HCT116 (cell line): ENCODE results near the gene LRRC4. TPM values are rescaled to one million over a fixed set of nuclear protein-coding genes. Genes with fewer than 3 reads are reported as not detected.

Experiments
- ATAC-seq: fragments of 200-7000 bp; cut with Tn5 transposase; 2 replicates; pipeline ENCODE4 v1.9.1; 2020; ENCODE audit warnings: mild to moderate bottlenecking, moderate library complexity
- BruUV-seq: library from RNA; stranded (reverse); fragments of 400-500 nt; replicated peaks from 2 replicates; lab custom pipeline; 2021; lab: Mats Ljungman, UMichigan
- CTCF ChIA-PET: fragments of 300-600 bp; sonication (Branson Sonifier 250); formaldehyde crosslinking; loops from one replicate; lab custom pipeline; 2021; ENCODE audit warnings: antibody characterized with exemption; lab: Charles Lee
- POLR2A ChIA-PET: fragments of 300-600, 350-600 bp; sonication (Branson Sonifier 250); formaldehyde crosslinking; loops from one replicate; lab custom pipeline; 2021; ENCODE audit warnings: antibody characterized with exemption; lab: Charles Lee
- RAD21 ChIA-PET, 2 experiments: fragments of 300-600 bp; sonication (Branson Sonifier 250); formaldehyde crosslinking; loops; one replicate each; lab custom pipeline; 2023; ENCODE audit warnings: low total read pairs in 2 of 2; ENCODE audit not compliant: uncharacterized antibody in 2 of 2, unreplicated experiment in 2 of 2, low non-redundant PET in 1 of 2; lab: Charles Lee
- DNase-seq: peaks from one replicate; pipeline ENCODE4 v3.0.0-alpha.2; 2010; ENCODE audit warnings: low read depth, low spot score
- H2AFZ ChIP-seq: fragments of 200-600 bp; shearing (Covaris generic), sonication (generic); 2 replicates; pipeline ENCODE4 v1.6.1; 2017; ENCODE audit warnings: low read depth, mixed run types, mixed read lengths, antibody characterized with exemption, low read length; ENCODE audit not compliant: poor library complexity, severe bottlenecking
- H3K27ac ChIP-seq: 2 replicates; pipeline ENCODE4 v1.5.1; 2012; ENCODE audit warnings: low read depth, low read length
- H3K27me3 ChIP-seq: fragments of 200-600 bp; sonication (generic); 2 replicates; pipeline ENCODE4 v1.6.1; 2016; ENCODE audit warnings: mixed run types, low read length, mixed read lengths; ENCODE audit not compliant: insufficient read depth
- H3K36me3 ChIP-seq, 2 experiments: fragments of 200-500 bp in 1 of 2; fragments of 200-600 bp in 1 of 2; sonication (Bioruptor generic) in 1 of 2; sonication (generic) in 1 of 2; 2 replicates each; pipeline versions ENCODE4 v1.5.1 to v1.6.1; 2014 to 2016; ENCODE audit warnings: low read length in 2 of 2, inconsistent platforms in 1 of 2, mixed read lengths in 1 of 2, mixed run types in 1 of 2; ENCODE audit not compliant: insufficient read depth in 2 of 2, control insufficient read depth in 1 of 2
- H3K4me1 ChIP-seq, 2 experiments: fragments of 200-600 bp in 1 of 2; sonication (generic) in 1 of 2; 2 replicates each; pipeline versions ENCODE4 v1.5.1 to v1.6.1; 2012 to 2017; ENCODE audit warnings: low read length in 2 of 2, inconsistent platforms in 1 of 2, mild to moderate bottlenecking in 1 of 2, mixed read lengths in 1 of 2, mixed run types in 1 of 2, moderate library complexity in 1 of 2; ENCODE audit not compliant: insufficient read depth in 2 of 2, control insufficient read depth in 1 of 2
- H3K4me2 ChIP-seq: fragments of 200-600 bp; sonication (generic); 2 replicates; pipeline ENCODE4 v1.6.1; 2017; ENCODE audit warnings: mixed run types, low read length, mixed read lengths
- H3K4me3 ChIP-seq, 2 experiments: fragments of 200-600 bp in 1 of 2; sonication (generic) in 1 of 2; replicated peaks in 1 of 2; 2 replicates each; pipeline ENCODE4 v1.5.1; 2011 to 2016; ENCODE audit warnings: low read length in 2 of 2, control low read depth in 1 of 2, low read depth in 1 of 2, mild to moderate bottlenecking in 1 of 2, mixed read lengths in 1 of 2, mixed run types in 1 of 2
- H3K79me2 ChIP-seq: fragments of 200-600 bp; sonication (generic); 2 replicates; pipeline ENCODE4 v1.6.1; 2017; ENCODE audit warnings: mild to moderate bottlenecking, mixed run types, low read length, moderate library complexity, mixed read lengths; ENCODE audit not compliant: insufficient read depth
- H3K9ac ChIP-seq: fragments of 200-600 bp; sonication (generic); 2 replicates; pipeline ENCODE4 v1.6.1; 2016; ENCODE audit warnings: low read length, mixed read lengths
- H3K9me2 ChIP-seq: fragments of 200-600 bp; sonication (generic), shearing (Covaris generic); 2 replicates; pipeline ENCODE4 v1.6.1; 2017; ENCODE audit warnings: mixed run types, mild to moderate bottlenecking, moderate library complexity; ENCODE audit not compliant: insufficient read depth
- H3K9me3 ChIP-seq, 2 experiments: fragments of 200-500 bp in 1 of 2; fragments of 200-600 bp in 1 of 2; sonication (Bioruptor generic) in 1 of 2; sonication (generic) in 1 of 2; 2 replicates each; pipeline ENCODE4 v1.6.1; 2014 to 2017; ENCODE audit warnings: low read length in 2 of 2, mixed read lengths in 2 of 2, inconsistent platforms in 1 of 2, low read depth in 1 of 2, mild to moderate bottlenecking in 1 of 2, mixed run types in 1 of 2, moderate library complexity in 1 of 2; ENCODE audit not compliant: control insufficient read depth in 1 of 2, insufficient read depth in 1 of 2
- H4K20me1 ChIP-seq: fragments of 200-600 bp; sonication (generic), shearing (Covaris generic); 2 replicates; pipeline ENCODE4 v1.6.1; 2017; ENCODE audit warnings: mixed run types, mild to moderate bottlenecking, moderate library complexity; ENCODE audit not compliant: insufficient read depth
- CBX3 ChIP-seq: IDR thresholded peaks from 2 replicates; pipeline ENCODE4 v1.6.1; 2012; ENCODE audit warnings: low read depth
- EGR1 ChIP-seq: IDR thresholded peaks from 2 replicates; pipeline ENCODE4 v1.6.1; 2012; ENCODE audit warnings: low read depth
- ELF1 ChIP-seq: IDR thresholded peaks from 2 replicates; pipeline ENCODE4 v1.6.1; 2012; ENCODE audit warnings: low read depth, borderline replicate concordance
- EZH2 ChIP-seq: fragments of 200-600 bp; sonication (generic); IDR thresholded peaks from 2 replicates; pipeline ENCODE4 v1.6.1; 2017; ENCODE audit warnings: antibody characterized with exemption, mixed run types
- EZH2phosphoT487 ChIP-seq: fragments of 200-600 bp; IDR thresholded peaks from 2 replicates; pipeline ENCODE4 v1.6.1; 2018; ENCODE audit warnings: antibody characterized with exemption, borderline replicate concordance
- FOSL1 ChIP-seq: IDR thresholded peaks from 2 replicates; pipeline ENCODE4 v1.6.1; 2012; ENCODE audit warnings: low read depth
- JUND ChIP-seq: IDR thresholded peaks from 2 replicates; pipeline ENCODE4 v1.6.1; 2012
- POLR2A ChIP-seq: IDR thresholded peaks from 2 replicates; pipeline ENCODE4 v1.7.0; 2011; ENCODE audit warnings: borderline replicate concordance; ENCODE audit not compliant: insufficient read depth, insufficient read length; ENCODE audit errors: extremely low read depth
- RAD21 ChIP-seq: IDR thresholded peaks from 2 replicates; pipeline ENCODE4 v1.6.1; 2012; ENCODE audit warnings: low read depth, mild to moderate bottlenecking
- SIN3A ChIP-seq: IDR thresholded peaks from 2 replicates; pipeline ENCODE4 v1.6.1; 2012; ENCODE audit warnings: low read depth
- SP1 ChIP-seq: IDR thresholded peaks from 2 replicates; pipeline ENCODE4 v1.6.1; 2012; ENCODE audit warnings: low read depth
- SRF ChIP-seq: IDR thresholded peaks from 2 replicates; pipeline ENCODE4 v1.6.1; 2012; ENCODE audit warnings: low read depth
- TCF7L2 ChIP-seq: IDR thresholded peaks from 2 replicates; pipeline ENCODE4 v1.7.0; 2011; ENCODE audit warnings: borderline replicate concordance, inconsistent platforms; ENCODE audit not compliant: insufficient read depth, insufficient read length; ENCODE audit errors: extremely low read depth
- YY1 ChIP-seq: IDR thresholded peaks from 2 replicates; pipeline ENCODE4 v1.6.1; 2011; ENCODE audit warnings: low read length, low read depth, moderate library complexity, mild to moderate bottlenecking; ENCODE audit not compliant: insufficient replicate concordance; ENCODE audit errors: extremely low read depth
- ZNF274 ChIP-seq: fragments of 200-500 bp; sonication (Bioruptor generic); IDR thresholded peaks from 2 replicates; pipeline ENCODE4 v1.6.1; 2014; ENCODE audit warnings: mild to moderate bottlenecking, low read depth, low read length, inconsistent platforms
- intact Hi-C: fragments of 100-400 bp; cut with micrococcal nuclease; formaldehyde crosslinking; loops from 2 replicates; pipeline ENCODE4 v1.10.0; 2022
- total RNA-seq: library from RNA; stranded (reverse); gene quantifications from one replicate; pipeline ENCODE4 v1.2.1, GENCODE V29; 2021; ENCODE audit not compliant: unreplicated experiment
- TF ChIP-seq, protein P1 (sequence below), 3 experiments: fragments of 200-600 bp in 1 of 3; sonication (generic) in 1 of 3; IDR thresholded peaks in 2 of 3; conservative IDR thresholded peaks in 1 of 3; 2 replicates each; pipeline ENCODE4 v1.5.1; 2012 to 2017; ENCODE audit warnings: low read depth in 2 of 3, low read length in 2 of 3, antibody characterized with exemption in 1 of 3, borderline replicate concordance in 1 of 3, control low read depth in 1 of 3, mild to moderate bottlenecking in 1 of 3, mixed read lengths in 1 of 3, mixed run types in 1 of 3, moderate library complexity in 1 of 3; ENCODE audit not compliant: insufficient read depth in 1 of 3
- TF ChIP-seq, protein P2 (sequence below): IDR thresholded peaks from 2 replicates; pipeline ENCODE4 v1.6.1; 2012

The LRRC4 gene
- total RNA-seq, 1 experiment from 2014 or later = not detected

DNA sequence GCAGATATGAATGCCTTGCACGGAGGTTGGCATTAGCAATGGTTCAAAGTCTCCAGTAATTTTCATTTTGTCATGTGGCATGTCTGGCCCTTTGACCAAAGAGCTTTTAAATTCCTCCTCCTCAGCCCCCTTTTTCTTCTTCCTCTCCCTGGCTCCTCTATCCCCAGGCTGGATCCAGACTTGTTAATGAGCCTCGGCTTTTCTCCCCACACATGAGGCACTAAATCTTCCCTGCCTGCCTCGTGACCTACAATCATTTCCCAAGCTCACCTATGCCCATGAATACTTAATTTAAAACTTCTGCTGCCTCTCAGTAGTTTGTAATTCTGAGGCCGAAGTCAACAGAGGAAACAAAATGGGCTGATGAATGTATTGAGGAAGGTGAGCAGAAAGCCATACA lies 23.3 kb upstream of the LRRC4 start:
- DNase-seq (no peak), ATAC-seq (no peak)
- intact Hi-C loops = no loop called here
- H3K9me2 ChIP-seq = no peaks in the 10 kb centered on the region
- H3K79me2 ChIP-seq = no peaks in the 10 kb centered on the region
- no peak overlapping the region for H3K4me3 ChIP-seq
- H3K36me3 ChIP-seq = no peaks in the 10 kb centered on the region
- H3K27ac ChIP-seq = no peak overlapping the region
- ChIA-PET RAD21 (no interaction called here), POLR2A (no interaction called here), CTCF (no interaction called here)
- TF ChIP-seq SP1 (no peak), TCF7L2 (no peak), EZH2phosphoT487 (no peak), SIN3A (no peak), FOSL1 (no peak), ELF1 (no peak), ZNF274 (no peak), YY1 (no peak), EZH2 (no peak), JUND (no peak), EGR1 (no peak), CBX3 (no peak), SRF (no peak), POLR2A (no peak), RAD21 (no peak)
- TF ChIP-seq, protein P1, sequence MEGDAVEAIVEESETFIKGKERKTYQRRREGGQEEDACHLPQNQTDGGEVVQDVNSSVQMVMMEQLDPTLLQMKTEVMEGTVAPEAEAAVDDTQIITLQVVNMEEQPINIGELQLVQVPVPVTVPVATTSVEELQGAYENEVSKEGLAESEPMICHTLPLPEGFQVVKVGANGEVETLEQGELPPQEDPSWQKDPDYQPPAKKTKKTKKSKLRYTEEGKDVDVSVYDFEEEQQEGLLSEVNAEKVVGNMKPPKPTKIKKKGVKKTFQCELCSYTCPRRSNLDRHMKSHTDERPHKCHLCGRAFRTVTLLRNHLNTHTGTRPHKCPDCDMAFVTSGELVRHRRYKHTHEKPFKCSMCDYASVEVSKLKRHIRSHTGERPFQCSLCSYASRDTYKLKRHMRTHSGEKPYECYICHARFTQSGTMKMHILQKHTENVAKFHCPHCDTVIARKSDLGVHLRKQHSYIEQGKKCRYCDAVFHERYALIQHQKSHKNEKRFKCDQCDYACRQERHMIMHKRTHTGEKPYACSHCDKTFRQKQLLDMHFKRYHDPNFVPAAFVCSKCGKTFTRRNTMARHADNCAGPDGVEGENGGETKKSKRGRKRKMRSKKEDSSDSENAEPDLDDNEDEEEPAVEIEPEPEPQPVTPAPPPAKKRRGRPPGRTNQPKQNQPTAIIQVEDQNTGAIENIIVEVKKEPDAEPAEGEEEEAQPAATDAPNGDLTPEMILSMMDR (IDR thresholded peaks at IDR 0.05 in 2 of 3, conservative IDR thresholded peaks at IDR 0.05 in 1 of 3; ENCODE audit: borderline replicate concordance in 1 of 3, insufficient read depth in 1 of 3, low read depth in 2 of 3, low read length in 2 of 3) = no peak
- TF ChIP-seq, protein P2, sequence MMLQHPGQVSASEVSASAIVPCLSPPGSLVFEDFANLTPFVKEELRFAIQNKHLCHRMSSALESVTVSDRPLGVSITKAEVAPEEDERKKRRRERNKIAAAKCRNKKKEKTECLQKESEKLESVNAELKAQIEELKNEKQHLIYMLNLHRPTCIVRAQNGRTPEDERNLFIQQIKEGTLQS = no peak
- no peaks in the 10 kb centered on the region for H3K27me3 ChIP-seq
- no peaks in the 10 kb centered on the region; a peak in 1 of 4 replicates for H3K4me1 ChIP-seq
- H2AFZ ChIP-seq = no peak overlapping the region
- no peak overlapping the region for H3K4me2 ChIP-seq
- BruUV-seq = no TSS peak
- no peak overlapping the region for H3K9ac ChIP-seq
- H4K20me1 ChIP-seq = no peaks in the 10 kb centered on the region
- no peaks in the 10 kb centered on the region for H3K9me3 ChIP-seq
